GM12865 (cell line): ENCODE results near the gene STK35.

Experiments
- DNase-seq: peaks from one replicate; pipeline ENCODE4 v3.0.0; 2010; ENCODE audit warnings: low read depth
- H3K4me3 ChIP-seq: 2 replicates; pipeline ENCODE4 v1.5.1; 2011; ENCODE audit warnings: mild to moderate bottlenecking, low read depth, low read length, control low read depth
- CTCF ChIP-seq: IDR thresholded peaks from 2 replicates; pipeline ENCODE4 v1.5.1; 2011; ENCODE audit warnings: low read length, control low read depth, low read depth, inconsistent platforms; ENCODE audit not compliant: insufficient read depth; ENCODE audit errors: missing control alignments

STK35 gene

DNA sequence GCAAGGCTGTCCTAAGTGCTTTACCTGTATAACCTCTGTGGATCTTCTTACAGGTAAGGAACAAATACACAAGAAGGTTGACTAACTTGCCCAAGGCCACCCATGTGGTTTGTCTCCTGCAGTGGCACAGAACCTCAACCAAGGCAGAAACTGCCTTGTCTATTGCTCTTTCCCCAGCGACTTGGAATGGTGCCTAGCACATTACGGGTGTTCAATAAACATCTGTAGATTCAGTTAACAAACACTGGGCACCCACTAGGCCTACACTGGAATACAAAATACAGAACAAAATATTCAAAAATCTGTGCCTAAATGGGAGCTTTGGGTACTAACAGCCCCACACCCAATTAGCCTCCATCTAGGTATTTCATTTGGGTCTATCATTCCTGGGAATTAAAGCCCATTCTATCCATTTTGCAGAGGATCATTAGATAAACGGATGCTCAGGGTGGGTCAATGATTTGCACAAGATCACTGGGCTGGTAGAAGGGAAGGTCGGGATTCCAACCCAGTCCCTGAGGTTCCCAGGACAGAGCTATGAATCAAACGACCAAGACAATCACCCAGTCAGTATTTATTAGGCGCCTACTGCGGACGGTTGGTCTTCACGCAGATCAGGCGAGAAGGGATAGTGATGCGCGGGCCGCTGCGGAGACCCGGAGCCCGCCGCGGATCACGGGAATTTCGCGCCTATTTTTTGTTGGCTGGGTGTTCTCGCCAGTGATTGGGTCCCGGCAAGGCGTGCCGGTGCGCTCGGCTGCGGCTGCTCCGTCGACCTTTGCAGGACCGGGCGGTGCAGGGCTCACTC is at the start of gene STK35:
Gene STK35, plus strand, starts transcription at position 771 of the 808 bp plus-strand sequence. CDS start 55 bp downstream, outside the sequence.
- peak within 1 kb of the TSS; percentile 90 for H3K4me3 ChIP-seq
- DNase-seq, result peak; percentile 87
- TF ChIP-seq CTCF, result no peak

DNA sequence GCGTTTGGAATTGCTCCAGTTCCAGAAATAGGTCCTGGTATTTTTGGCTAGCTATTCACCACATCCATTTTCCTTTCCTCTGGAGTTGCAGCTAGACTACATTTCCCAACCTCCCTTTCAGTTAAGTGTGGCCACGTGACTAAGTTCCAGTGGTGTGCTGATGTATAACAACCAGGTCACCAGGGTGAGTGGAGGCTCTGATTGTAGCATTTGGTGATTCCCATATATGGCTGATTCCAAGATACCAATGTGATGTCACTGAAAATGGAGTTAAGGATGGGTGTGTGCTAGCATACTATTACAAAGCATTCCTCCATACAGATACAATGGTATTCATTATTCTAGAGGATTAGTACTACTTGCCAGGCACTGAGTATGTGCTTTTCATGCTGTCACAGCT is 49.7 kb upstream of the STK35 start:
- H3K4me3 ChIP-seq, result no peak overlapping the region
- DNase-seq, result no peak
- no peak for TF ChIP-seq CTCF

- no peak overlapping the region for H3K4me3 ChIP-seq
- TF ChIP-seq CTCF, result no peak
- DNase-seq, result no peak
Measured at GRCh38 chr20:2052741-2053140, 48.9 kb upstream of the STK35 start.

- DNase-seq, result no peak
- H3K4me3 ChIP-seq, result no peak overlapping the region
- no peak for TF ChIP-seq CTCF
Measured at GRCh38 chr20:2053615-2054014, 48.0 kb upstream of the STK35 start.

DNA sequence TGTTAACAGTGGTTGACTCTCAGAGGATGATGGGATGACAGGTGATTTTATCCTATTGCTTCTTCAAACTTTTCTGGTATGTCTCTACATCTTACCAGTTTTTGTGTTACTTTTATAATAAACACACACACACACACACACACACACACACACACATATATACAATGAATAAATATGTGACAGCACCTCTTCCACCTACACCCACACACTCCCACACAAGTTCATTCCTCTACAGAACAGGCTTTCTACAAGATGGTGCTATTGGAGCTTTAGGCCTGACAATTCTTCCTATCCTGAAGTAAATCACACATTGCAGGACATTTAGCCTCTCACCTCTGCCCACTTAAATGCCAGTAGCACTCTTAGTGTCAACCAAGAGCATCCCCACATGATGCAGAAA is 46.7 kb upstream of the STK35 start:
- H3K4me3 ChIP-seq, result no peak overlapping the region
- no peak for TF ChIP-seq CTCF
- DNase-seq, result no peak

- DNase-seq, result no peak
- TF ChIP-seq CTCF, result no peak
- no peak overlapping the region for H3K4me3 ChIP-seq
Measured at GRCh38 chr20:2059411-2059810, 42.2 kb upstream of the STK35 start.

- TF ChIP-seq CTCF, result no peak
- no peak for DNase-seq
- H3K4me3 ChIP-seq, result no peak overlapping the region
Measured at GRCh38 chr20:2065099-2065498, 36.5 kb upstream of the STK35 start.
